ENCODE measurements around the gene SIGLEC11.

SIGLEC11 gene

GRCh38 chr19:49986354-49986753, 25.4 kb upstream of the SIGLEC11 start:
- no peaks in the 10 kb centered on the region for H3K9me3 ChIP-seq (ENCODE audit: insufficient read depth, low read length)
- H3K9me2 ChIP-seq (replicated peaks; ENCODE audit: insufficient read depth, low read length): no peaks in the 10 kb centered on the region
- no peak overlapping the region for H3K9ac ChIP-seq (ENCODE audit: low read length)
- H2AFZ ChIP-seq (ENCODE audit: low read depth, low read length, severe bottlenecking): no peak overlapping the region
- no peak overlapping the region for H3K27ac ChIP-seq (ENCODE audit: low read depth, low read length)
- TF ChIP-seq CTCF (IDR thresholded peaks at IDR 0.05; ENCODE audit: insufficient read depth, low read length, poor library complexity, severe bottlenecking): no peak
- no peak for TF ChIP-seq EZH2phosphoT487 (conservative IDR thresholded peaks at IDR 0.05; ENCODE audit: low read length)
- no peaks in the 10 kb centered on the region for H3F3A ChIP-seq (ENCODE audit: insufficient read depth)
- no peak overlapping the region for H3K4me3 ChIP-seq (ENCODE audit: insufficient read depth, low read length, poor library complexity, severe bottlenecking)
- no peaks in the 10 kb centered on the region for H3K27me3 ChIP-seq (ENCODE audit: low read length)
- H4K20me1 ChIP-seq (ENCODE audit: low read depth, low read length): no peaks in the 10 kb centered on the region
- no peak overlapping the region for H3K4me2 ChIP-seq (ENCODE audit: low read depth, low read length, poor library complexity, severe bottlenecking)
- H3K79me2 ChIP-seq (ENCODE audit: insufficient read depth, low read length): no peaks in the 10 kb centered on the region
- no peaks in the 10 kb centered on the region for H3K36me3 ChIP-seq (ENCODE audit: low read length)

- Histone ChIP-seq H3K27ac (ENCODE audit: low read depth, low read length) (no peak overlapping the region), H4K20me1 (ENCODE audit: low read depth, low read length) (no peaks in the 10 kb centered on the region), H2AFZ (ENCODE audit: low read depth, low read length, severe bottlenecking) (no peak overlapping the region)
Observed at GRCh38 chr19:49985871-49986270, 24.9 kb upstream of the SIGLEC11 start.

GRCh38 chr19:49984491-49984890, 23.5 kb upstream of the SIGLEC11 start:
- Histone ChIP-seq H3K79me2 (ENCODE audit: insufficient read depth, low read length) (no peaks in the 10 kb centered on the region), H3K27ac (ENCODE audit: low read depth, low read length) (no peak overlapping the region), H3K9me3 (ENCODE audit: insufficient read depth, low read length) (no peaks in the 10 kb centered on the region), H3K9ac (ENCODE audit: low read length) (no peak overlapping the region), H3F3A (ENCODE audit: insufficient read depth) (no peaks in the 10 kb centered on the region), H3K9me2 (replicated peaks; ENCODE audit: insufficient read depth, low read length) (no peaks in the 10 kb centered on the region), H3K36me3 (ENCODE audit: low read length) (no peaks in the 10 kb centered on the region), H3K4me2 (ENCODE audit: low read depth, low read length, poor library complexity, severe bottlenecking) (no peak overlapping the region), H2AFZ (ENCODE audit: low read depth, low read length, severe bottlenecking) (no peak overlapping the region), H3K27me3 (ENCODE audit: low read length) (no peaks in the 10 kb centered on the region), H4K20me1 (ENCODE audit: low read depth, low read length) (no peaks in the 10 kb centered on the region), H3K4me3 (ENCODE audit: insufficient read depth, low read length, poor library complexity, severe bottlenecking) (no peak overlapping the region)
- TF ChIP-seq CTCF (IDR thresholded peaks at IDR 0.05; ENCODE audit: insufficient read depth, low read length, poor library complexity, severe bottlenecking): no peak
- TF ChIP-seq EZH2phosphoT487 (conservative IDR thresholded peaks at IDR 0.05; ENCODE audit: low read length): no peak

More at GRCh38 chr19:49985871-49986270, 24.9 kb upstream of the SIGLEC11 start:
- Histone ChIP-seq H3K4me3 (ENCODE audit: insufficient read depth, low read length, poor library complexity, severe bottlenecking) (no peak overlapping the region), H3F3A (ENCODE audit: insufficient read depth) (no peaks in the 10 kb centered on the region), H3K9me3 (ENCODE audit: insufficient read depth, low read length) (no peaks in the 10 kb centered on the region), H3K4me2 (ENCODE audit: low read depth, low read length, poor library complexity, severe bottlenecking) (no peak overlapping the region), H3K79me2 (ENCODE audit: insufficient read depth, low read length) (no peaks in the 10 kb centered on the region), H3K27me3 (ENCODE audit: low read length) (no peaks in the 10 kb centered on the region), H3K9me2 (replicated peaks; ENCODE audit: insufficient read depth, low read length) (no peaks in the 10 kb centered on the region), H3K9ac (ENCODE audit: low read length) (no peak overlapping the region), H3K36me3 (ENCODE audit: low read length) (no peaks in the 10 kb centered on the region)
- TF ChIP-seq EZH2phosphoT487 (conservative IDR thresholded peaks at IDR 0.05; ENCODE audit: low read length) (no peak), CTCF (IDR thresholded peaks at IDR 0.05; ENCODE audit: insufficient read depth, low read length, poor library complexity, severe bottlenecking) (no peak)

All from SU-DHL-6 (cell line).